HT1080 (cell line): ENCODE measurements around the gene LRCH4. TPM values are rescaled to one million over a fixed set of nuclear protein-coding genes. Genes with fewer than 3 reads are reported as not detected.

Source experiments
- DNase-seq: peaks from one replicate; pipeline ENCODE4 v3.0.0-alpha.2; 2015; ENCODE audit warnings: low read depth
- total RNA-seq: library from RNA; depleted of rRNA; stranded (reverse); fragments of >200 nt; shearing (Covaris generic); gene quantifications from 2 replicates; pipeline ENCODE4 v1.2.3, GENCODE V29; 2014

Gene LRCH4
- total RNA-seq, 1 experiment from 2014 or later, result 19.7 TPM

- DNase-seq, result no peak
Measured at GRCh38 chr7:100582650-100583049, 3.3 kb downstream of the LRCH4 start.

- no peak for DNase-seq
Measured at GRCh38 chr7:100582041-100582579, 3.8 kb downstream of the LRCH4 start.

GRCh38 chr7:100580466-100581283 lies 5.3 kb downstream of the LRCH4 start:
- no peak for DNase-seq

- DNase-seq, result no peak
Measured at GRCh38 chr7:100578246-100579183, 7.4 kb downstream of the LRCH4 start.

GRCh38 chr7:100577507-100577906 lies 8.4 kb downstream of the LRCH4 start:
- no peak for DNase-seq

GRCh38 chr7:100577103-100577502 lies 8.8 kb downstream of the LRCH4 start:
- DNase-seq, result no peak

GRCh38 chr7:100576384-100576993 lies 9.4 kb downstream of the LRCH4 start:
- DNase-seq, result no peak

- no peak for DNase-seq
Measured at GRCh38 chr7:100575746-100576383, 10.1 kb downstream of the LRCH4 start.

GRCh38 chr7:100575206-100575631 lies 10.7 kb downstream of the LRCH4 start:
- no peak for DNase-seq

GRCh38 chr7:100574362-100575205 lies 11.3 kb downstream of the LRCH4 start:
- DNase-seq, result no peak

- no peak for DNase-seq
Measured at GRCh38 chr7:100573691-100574361, 12.1 kb downstream of the LRCH4 start, which contains the start of gene SAP25. SAP25 (minus strand) TSS chr7:100573900; CDS start chr7:100573742, 158 bp downstream.

GRCh38 chr7:100572949-100573675 lies 12.8 kb downstream of the LRCH4 start:
- no peak for DNase-seq

- no peak for DNase-seq
Measured at GRCh38 chr7:100572281-100572948, 13.5 kb downstream of the LRCH4 start.

GRCh38 chr7:100571829-100572116 lies 14.2 kb downstream of the LRCH4 start:
- no peak for DNase-seq

GRCh38 chr7:100570954-100571828 lies 14.7 kb downstream of the LRCH4 start:
- DNase-seq, result no peak

GRCh38 chr7:100568896-100569844 lies 16.8 kb downstream of the LRCH4 start:
- no peak for DNase-seq
